H1 (cell line): ENCODE data around the gene DMBX1. TPM values are rescaled to one million over a fixed set of nuclear protein-coding genes. Genes with fewer than 3 reads are reported as not detected.

Experiments
- CTCF ChIA-PET: fragments of 300-600 bp; sonication (Branson Sonifier 250); formaldehyde crosslinking; loops from one replicate; lab custom pipeline; 2021; ENCODE audit not compliant: partially characterized antibody; lab: Charles Lee
- POLR2A ChIA-PET: fragments of 300-600 bp; sonication (Branson Sonifier 250); formaldehyde crosslinking; loops from one replicate; lab custom pipeline; 2021; ENCODE audit warnings: inconsistent platforms; ENCODE audit not compliant: partially characterized antibody; lab: Charles Lee
- DNase-seq, 2 experiments: peaks; one replicate each; pipeline versions ENCODE4 v3.0.0 to v3.0.0-alpha.2; 2010 to 2022; ENCODE audit warnings: low spot score in 2 of 2, low read depth in 1 of 2, mixed read lengths in 1 of 2
- FAIRE-seq: peaks from 2 replicates; lab custom pipeline; 2011; peaks lifted over from hg19 to GRCh38; lab: Jason Lieb, UNC
- H2AFZ ChIP-seq: 2 replicates; pipeline ENCODE4 v1.8.1; 2012; ENCODE audit warnings: low read length, inconsistent platforms
- H2AK5ac ChIP-seq: 2 replicates; pipeline ENCODE4 v1.6.1; 2013; ENCODE audit warnings: low read depth, low read length
- H2BK120ac ChIP-seq: replicated peaks from 2 replicates; pipeline ENCODE3; 2013; ENCODE audit warnings: low read depth, low read length, inconsistent platforms
- H2BK12ac ChIP-seq: 2 replicates; pipeline ENCODE4 v1.6.1; 2013; ENCODE audit warnings: low read depth, low read length
- H2BK15ac ChIP-seq: 2 replicates; pipeline ENCODE4 v1.6.1; 2013; ENCODE audit warnings: low read length
- H2BK20ac ChIP-seq: 2 replicates; pipeline ENCODE4 v1.6.1; 2013; ENCODE audit warnings: low read length
- H2BK5ac ChIP-seq: 2 replicates; pipeline ENCODE4 v1.6.1; 2013; ENCODE audit warnings: low read depth, low read length
- H3K14ac ChIP-seq: 2 replicates; pipeline ENCODE4 v1.6.1; 2013; ENCODE audit warnings: inconsistent platforms; ENCODE audit not compliant: insufficient read length
- H3K18ac ChIP-seq: 2 replicates; pipeline ENCODE4 v1.6.1; 2013; ENCODE audit warnings: low read length; ENCODE audit errors: extremely low read depth
- H3K23ac ChIP-seq: 2 replicates; pipeline ENCODE4 v1.6.1; 2013; ENCODE audit warnings: inconsistent platforms; ENCODE audit not compliant: insufficient read length
- H3K23me2 ChIP-seq: 2 replicates; pipeline ENCODE4 v1.6.1; 2013; ENCODE audit warnings: low read depth, low read length
- H3K27ac ChIP-seq: 2 replicates; pipeline ENCODE4 v1.6.1; 2011; ENCODE audit warnings: low read depth, low read length, inconsistent platforms
- H3K27me3 ChIP-seq, 4 experiments: replicated peaks in 1 of 4; 1 replicate in 1 of 4; 2 replicates in 3 of 4; pipeline versions ENCODE4 v1.6.1 to v1.8.1; 2011 to 2013; ENCODE audit warnings: low read length in 3 of 4, mild to moderate bottlenecking in 3 of 4, inconsistent platforms in 2 of 4, mixed read lengths in 2 of 4, moderate library complexity in 1 of 4; ENCODE audit not compliant: control insufficient read depth in 3 of 4, insufficient read depth in 3 of 4; ENCODE audit errors: extremely low read depth in 1 of 4
- H3K36me3 ChIP-seq, 4 experiments: 2 replicates each; pipeline versions ENCODE4 v1.6.1 to v1.8.1; 2011 to 2013; ENCODE audit warnings: mild to moderate bottlenecking in 4 of 4, low read length in 3 of 4, moderate library complexity in 2 of 4, control low read depth in 1 of 4, inconsistent platforms in 1 of 4; ENCODE audit not compliant: insufficient read depth in 4 of 4, control insufficient read depth in 2 of 4
- H3K4ac ChIP-seq: replicated peaks from 2 replicates; pipeline ENCODE3; 2013; ENCODE audit warnings: low read length, low read depth, mixed read lengths, inconsistent platforms; ENCODE audit not compliant: insufficient read length
- H3K4me1 ChIP-seq, 4 experiments: replicated peaks in 1 of 4; 1 replicate in 1 of 4; 2 replicates in 3 of 4; pipeline versions ENCODE4 v1.6.1 to v1.8.1; 2011 to 2013; ENCODE audit warnings: low read length in 3 of 4, inconsistent platforms in 2 of 4, mixed read lengths in 1 of 4; ENCODE audit not compliant: insufficient read depth in 4 of 4, control insufficient read depth in 3 of 4
- H3K4me2 ChIP-seq, 2 experiments: 2 replicates each; pipeline versions ENCODE4 v1.6.1 to v1.8.1; 2011 to 2013; ENCODE audit warnings: low read depth in 2 of 2, low read length in 2 of 2, control low read depth in 1 of 2, inconsistent platforms in 1 of 2, mild to moderate bottlenecking in 1 of 2; ENCODE audit not compliant: insufficient read depth in 1 of 2
- H3K4me3 ChIP-seq, 4 experiments: fragments of 200-600, 300-600 bp in 1 of 4; sonication (generic), shearing (Covaris generic), sonication (Bioruptor Twin) in 1 of 4; 2 replicates each; pipeline versions ENCODE4 v1.5.1 to v1.8.1; 2011 to 2016; ENCODE audit warnings: low read length in 4 of 4, low read depth in 3 of 4, control low read depth in 2 of 4, inconsistent platforms in 2 of 4, mild to moderate bottlenecking in 2 of 4, mixed read lengths in 1 of 4, moderate library complexity in 1 of 4; ENCODE audit not compliant: insufficient read depth in 2 of 4; ENCODE audit errors: extremely low read depth in 1 of 4
- H3K56ac ChIP-seq: replicated peaks from 2 replicates; pipeline ENCODE3; 2013; ENCODE audit warnings: low read depth, mild to moderate bottlenecking, mixed read lengths, low read length, inconsistent platforms; ENCODE audit not compliant: insufficient read length
- H3K79me1 ChIP-seq: 2 replicates; pipeline ENCODE4 v1.6.1; 2013; ENCODE audit warnings: low read depth, low read length, control low read depth
- H3K79me2 ChIP-seq, 2 experiments: 2 replicates each; pipeline versions ENCODE4 v1.6.1 to v1.8.1; 2012 to 2013; ENCODE audit warnings: low read length in 2 of 2, mild to moderate bottlenecking in 2 of 2, inconsistent platforms in 1 of 2; ENCODE audit not compliant: insufficient read depth in 2 of 2, control insufficient read depth in 1 of 2
- H3K9ac ChIP-seq, 4 experiments: replicated peaks in 1 of 4; 1 replicate in 1 of 4; 2 replicates in 3 of 4; pipeline versions ENCODE4 v1.6.1 to v1.8.1; 2011 to 2013; ENCODE audit warnings: low read depth in 3 of 4, low read length in 3 of 4, control low read depth in 2 of 4, mild to moderate bottlenecking in 2 of 4, moderate library complexity in 2 of 4, inconsistent platforms in 1 of 4; ENCODE audit errors: extremely low read depth in 1 of 4
- H3K9me3 ChIP-seq, 2 experiments: 2 replicates each; pipeline versions ENCODE4 v1.6.1 to v1.8.1; 2012 to 2013; ENCODE audit warnings: mild to moderate bottlenecking in 2 of 2, moderate library complexity in 2 of 2, control low read depth in 1 of 2, inconsistent platforms in 1 of 2, low read depth in 1 of 2, low read length in 1 of 2, mixed read lengths in 1 of 2; ENCODE audit not compliant: insufficient read depth in 2 of 2
- H4K20me1 ChIP-seq, 2 experiments: replicated peaks in 1 of 2; 2 replicates each; pipeline versions ENCODE3 to v1.8.1; 2011 to 2013; ENCODE audit warnings: inconsistent platforms in 2 of 2, low read length in 2 of 2, mild to moderate bottlenecking in 1 of 2; ENCODE audit not compliant: insufficient read depth in 2 of 2, control insufficient read depth in 1 of 2
- H4K5ac ChIP-seq: 2 replicates; pipeline ENCODE4 v1.6.1; 2013; ENCODE audit warnings: low read length, low read depth, mixed read lengths, inconsistent platforms; ENCODE audit not compliant: insufficient read length
- H4K8ac ChIP-seq: 2 replicates; pipeline ENCODE4 v1.8.0; 2013; ENCODE audit warnings: mild to moderate bottlenecking, moderate library complexity, low read length, inconsistent platforms; ENCODE audit not compliant: insufficient read depth; ENCODE audit errors: extremely low read depth
- H4K91ac ChIP-seq: replicated peaks from 2 replicates; pipeline ENCODE3; 2013; ENCODE audit warnings: low read length, mixed read lengths, inconsistent platforms; ENCODE audit not compliant: insufficient read length
- BCL11A ChIP-seq, 2 experiments: IDR thresholded peaks; one replicate each; pipeline ENCODE4 v1.6.1; 2011; ENCODE audit warnings: low read depth in 2 of 2, low read length in 2 of 2, mild to moderate bottlenecking in 2 of 2
- CBX8 ChIP-seq: fragments of 300-800, 300-1000 bp; sonication (generic); IDR thresholded peaks from 2 replicates; pipeline ENCODE4 v1.7.1; 2016; ENCODE audit warnings: low read depth, low read length, borderline replicate concordance
- CEBPB ChIP-seq: IDR thresholded peaks from 2 replicates; pipeline ENCODE4 v1.6.1; 2012; ENCODE audit warnings: low read depth, low read length
- CHD2 ChIP-seq: IDR thresholded peaks from 2 replicates; pipeline ENCODE4 v1.6.1; 2012; ENCODE audit warnings: low read length, improper control_type of control experiment
- CREB1 ChIP-seq: IDR thresholded peaks from 2 replicates; pipeline ENCODE4 v1.6.1; 2012; ENCODE audit warnings: inconsistent platforms
- FOSL1 ChIP-seq: IDR thresholded peaks from 2 replicates; pipeline ENCODE4 v1.6.1; 2011; ENCODE audit warnings: mild to moderate bottlenecking, low read depth, low read length, moderate library complexity; ENCODE audit not compliant: insufficient read depth
- GABPA ChIP-seq: IDR thresholded peaks from 2 replicates; pipeline ENCODE4 v1.6.1; 2011; ENCODE audit warnings: mild to moderate bottlenecking, low read length, moderate library complexity, borderline replicate concordance; ENCODE audit not compliant: insufficient read depth
- KDM4A ChIP-seq: IDR thresholded peaks from one replicate; pipeline ENCODE4 v1.7.1; 2012; ENCODE audit warnings: low read depth, mild to moderate bottlenecking, moderate library complexity, low read length, inconsistent platforms; ENCODE audit not compliant: severe bottlenecking
- RNF2 ChIP-seq: fragments of 200-900, 300-1000 bp; sonication (generic); IDR thresholded peaks from 2 replicates; pipeline ENCODE4 v1.7.1; 2016; ENCODE audit warnings: borderline replicate concordance, low read depth, mild to moderate bottlenecking, antibody characterized with exemption, low read length; ENCODE audit not compliant: poor library complexity, severe bottlenecking; ENCODE audit errors: missing control alignments
- TEAD4 ChIP-seq: IDR thresholded peaks from 2 replicates; pipeline ENCODE4 v1.6.1; 2012; ENCODE audit warnings: low read depth, low read length, inconsistent platforms, mixed read lengths
- ZNF274 ChIP-seq: IDR thresholded peaks from 2 replicates; pipeline ENCODE4 v1.7.0; 2012; ENCODE audit warnings: low read length, borderline replicate concordance; ENCODE audit errors: extremely low read depth
- WGBS, 2 experiments: shearing (Covaris generic) in 1 of 2; methylation state at CpG; one replicate each; pipeline versions ENCODE4 v1.1.6 to v1.1.7; 2013 to 2015; ENCODE audit warnings: low lambda C conversion rate in 2 of 2, mixed read lengths in 2 of 2, inconsistent platforms in 1 of 2, low coverage in 1 of 2, missing lambda C conversion rate in 1 of 2; ENCODE audit not compliant: insufficient replicate concordance in 2 of 2, insufficient coverage in 1 of 2, insufficient read length in 1 of 2; ENCODE audit errors: extremely low coverage in 1 of 2, missing lambda C conversion rate in 1 of 2; 5-methylcytosine and 5-hydroxymethylcytosine counted together
- polyA plus RNA-seq, 7 experiments: library from polyadenylated mRNA; depleted of rRNA in 3 of 7; stranded (reverse) in 5 of 7; unstranded in 2 of 7; fragments of >200 nt in 5 of 7; fragments of 200-250 nt in 2 of 7; gene quantifications; 1 replicate in 5 of 7; 2 replicates in 1 of 7; 4 replicates in 1 of 7; pipeline versions ENCODE4 v1.2.1 to v1.2.3, GENCODE V29; 2011 to 2013; ENCODE audit warnings: missing spikeins in 2 of 7, mixed read lengths in 2 of 7
- total RNA-seq: library from RNA; stranded (reverse); fragmentation: NEBNext Ultra II Directional; extraction: Animal tissue kit (Norgen Biotek cat#: 25700); gene quantifications from 2 replicates; pipeline ENCODE4 v1.2.1, GENCODE V29; 2021
- TF ChIP-seq, protein P1 (sequence below): IDR thresholded peaks from 2 replicates; pipeline ENCODE4 v1.6.1; 2012; ENCODE audit warnings: inconsistent platforms
- TF ChIP-seq, protein P2 (sequence below): IDR thresholded peaks from 2 replicates; pipeline ENCODE4 v1.6.1; 2012; ENCODE audit warnings: inconsistent platforms

Gene DMBX1
- total and polyA plus RNA-seq, 2 of the 8 experiments (the other 6 are each of a cell fraction or from before 2014, with no cell fraction given): 0.23 to 0.30 TPM

DNA sequence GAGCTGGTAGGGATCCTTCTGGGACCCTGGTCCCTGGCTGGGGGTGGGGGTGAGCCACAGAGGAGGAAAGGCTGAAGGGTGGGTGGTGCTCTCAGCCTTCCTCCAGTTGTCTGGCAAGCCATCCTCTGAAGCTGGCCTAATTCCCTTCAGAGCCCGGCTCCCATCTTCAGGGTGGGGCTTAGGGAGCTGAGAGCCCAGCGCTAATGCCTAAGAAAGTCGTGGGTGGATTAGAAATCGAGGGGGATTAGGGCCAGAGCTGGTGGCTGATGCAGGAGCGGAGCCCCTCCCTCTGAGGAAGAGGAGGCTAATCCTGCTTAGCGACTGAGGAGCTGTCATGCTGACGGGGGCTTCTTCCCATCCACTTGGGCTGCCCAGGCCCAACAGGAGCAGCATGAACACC is 30.8 kb upstream of the DMBX1 start:
- Histone ChIP-seq H2BK12ac (peak overlapping the region; percentile 27; the same call in 1 of the 2 replicates), H2BK20ac (no peak overlapping the region), H3K27ac (no peak overlapping the region), H3K18ac (no peak overlapping the region; the same call in 1 of the 2 replicates), H3K23ac (no peak overlapping the region), H3K36me3 (no peaks in the 10 kb centered on the region), H3K14ac (no peak overlapping the region), H3K4me1 (peaks cover 0 to 8% (median 5%) of the 10 kb centered on the region in 4 experiments; a peak in 4 of 7 replicates), H3K9ac (no peak overlapping the region), H2BK5ac (no peak overlapping the region), H2AFZ (no peak overlapping the region), H4K91ac (no peak overlapping the region), H3K56ac (no peak overlapping the region), H4K20me1 (peaks cover 0 to 4% of the 10 kb centered on the region in 2 experiments), H4K5ac (no peak overlapping the region), H2BK120ac (no peak overlapping the region), H2AK5ac (no peak overlapping the region), H3K79me1 (no peaks in the 10 kb centered on the region), H2BK15ac (no peak overlapping the region), H3K4me2 (no peak overlapping the region), H3K79me2 (no peaks in the 10 kb centered on the region), H3K27me3 (peaks cover under 1 to 46% (median 22%) of the 10 kb centered on the region in 4 experiments), H4K8ac (no peak overlapping the region), H3K23me2 (no peaks in the 10 kb centered on the region), H3K4me3 (no peak overlapping the region), H3K9me3 (no peaks in the 10 kb centered on the region), H3K4ac (no peak overlapping the region)
- POLR2A ChIA-PET: interaction anchor here (0.9 to 1.7 kb wide), 3 partner anchors 8 to 50 kb away, joined by 3 to 6 read pairs (median 3); no protein-coding TSS in a partner anchor
- DNase-seq: no peak
- CTCF ChIA-PET: interaction anchor here (0.7 to 20.4 kb wide), 13 partner anchors 9 to 90 kb away, joined by 3 to 497 read pairs (median 7); partner anchors contain the start of gene DMBX1
- FAIRE-seq: no peak
- 89% methylated on average over 7 of the region's 7 CpGs; no CpG with 5 or more reads in 1 of the 2 experiments for WGBS, 2 experiments
- TF ChIP-seq, protein P1, sequence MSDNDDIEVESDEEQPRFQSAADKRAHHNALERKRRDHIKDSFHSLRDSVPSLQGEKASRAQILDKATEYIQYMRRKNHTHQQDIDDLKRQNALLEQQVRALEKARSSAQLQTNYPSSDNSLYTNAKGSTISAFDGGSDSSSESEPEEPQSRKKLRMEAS: no peak
- TF ChIP-seq CEBPB (no peak), TEAD4 (no peak), FOSL1 (no peak), CREB1 (no peak), CHD2 (no peak), RNF2 (no peak), KDM4A (no peak), BCL11A (IDR thresholded peaks at IDR 0.05; ENCODE audit: low read depth in 2 of 2, low read length in 2 of 2) (no peak), CBX8 (no peak), ZNF274 (no peak), GABPA (no peak)
- TF ChIP-seq, protein P2, sequence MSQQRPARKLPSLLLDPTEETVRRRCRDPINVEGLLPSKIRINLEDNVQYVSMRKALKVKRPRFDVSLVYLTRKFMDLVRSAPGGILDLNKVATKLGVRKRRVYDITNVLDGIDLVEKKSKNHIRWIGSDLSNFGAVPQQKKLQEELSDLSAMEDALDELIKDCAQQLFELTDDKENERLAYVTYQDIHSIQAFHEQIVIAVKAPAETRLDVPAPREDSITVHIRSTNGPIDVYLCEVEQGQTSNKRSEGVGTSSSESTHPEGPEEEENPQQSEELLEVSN: no peak
